ENCODE data around the gene AK4. TPM values are rescaled to one million over a fixed set of nuclear protein-coding genes. Genes with fewer than 3 reads are reported as not detected.

The AK4 gene
- total RNA-seq, 2 donors from 2014 or later, result 68.3 to 86.5 TPM

DNA sequence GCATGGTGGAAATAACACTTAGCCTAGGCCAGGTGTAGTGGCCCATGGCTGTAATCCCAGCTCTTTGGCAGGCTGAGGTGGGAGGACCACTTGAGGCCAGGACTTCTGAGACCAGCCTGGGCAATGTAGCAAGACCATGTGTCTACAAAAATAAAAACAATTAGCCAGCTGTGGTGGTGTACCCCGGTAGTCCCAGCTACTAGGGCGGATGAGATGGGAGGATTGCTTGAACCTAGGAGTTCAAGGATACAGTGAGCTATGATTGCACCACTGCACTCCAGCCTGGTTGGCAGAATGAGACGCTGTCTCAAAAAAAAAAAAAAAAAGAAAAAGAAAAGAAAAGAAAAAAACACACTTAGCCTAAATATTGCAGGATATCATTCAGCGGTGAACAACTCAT, 20.9 kb downstream of the AK4 start:
- DNase-seq (ENCODE audit: low spot score), result no peak
- intact Hi-C loops (cut with DNase I), result no loop called here

DNA sequence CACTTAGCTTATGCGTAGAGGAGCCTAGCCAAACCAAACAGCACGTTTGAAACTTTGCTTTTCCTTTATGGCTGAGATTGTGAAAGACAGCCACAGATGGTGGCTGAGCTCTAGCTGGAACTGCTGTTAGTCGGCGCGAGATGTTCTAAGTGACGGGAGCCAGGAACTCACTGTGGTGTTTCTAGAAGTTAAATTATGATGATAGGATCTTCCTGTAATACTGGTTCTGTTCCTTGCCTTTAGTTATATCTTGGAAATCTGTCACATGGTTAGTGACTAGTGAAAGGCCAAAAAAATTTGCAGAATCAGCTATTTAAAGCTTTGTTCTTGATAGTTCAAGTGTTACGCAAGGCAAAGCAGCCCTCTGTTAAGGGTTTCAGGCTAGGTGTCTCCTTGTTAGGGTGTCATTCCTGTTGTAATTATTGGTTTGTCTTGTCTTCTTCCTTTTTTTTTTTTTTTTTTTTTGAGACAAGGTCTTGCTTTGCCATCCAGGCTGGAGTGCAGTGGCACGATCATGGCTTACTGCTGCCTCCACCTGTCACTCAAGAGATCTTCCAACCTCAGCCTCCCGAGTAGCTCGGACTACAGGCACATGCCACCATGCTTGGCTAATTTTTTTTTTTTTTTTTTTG, 22.6 kb downstream of the AK4 start:
- DNase-seq (ENCODE audit: low spot score), result peak; percentile 82
- intact Hi-C loops (cut with DNase I), result no loop called here

- intact Hi-C loops (cut with DNase I), result no loop called here
- no peak for DNase-seq (ENCODE audit: low spot score)
These were observed 25.1 kb downstream of the AK4 start for GRCh38 chr1:65172936-65173690.

- intact Hi-C loops (cut with DNase I), result no loop called here
- DNase-seq (ENCODE audit: low spot score), result peak; percentile 86
These were observed 26.6 kb downstream of the AK4 start for GRCh38 chr1:65174585-65174984.

GRCh38 chr1:65175171-65176055, 27.4 kb downstream of the AK4 start:
- DNase-seq (ENCODE audit: low spot score), result peak; percentile 50
- intact Hi-C loops (cut with DNase I), result no loop called here

DNA sequence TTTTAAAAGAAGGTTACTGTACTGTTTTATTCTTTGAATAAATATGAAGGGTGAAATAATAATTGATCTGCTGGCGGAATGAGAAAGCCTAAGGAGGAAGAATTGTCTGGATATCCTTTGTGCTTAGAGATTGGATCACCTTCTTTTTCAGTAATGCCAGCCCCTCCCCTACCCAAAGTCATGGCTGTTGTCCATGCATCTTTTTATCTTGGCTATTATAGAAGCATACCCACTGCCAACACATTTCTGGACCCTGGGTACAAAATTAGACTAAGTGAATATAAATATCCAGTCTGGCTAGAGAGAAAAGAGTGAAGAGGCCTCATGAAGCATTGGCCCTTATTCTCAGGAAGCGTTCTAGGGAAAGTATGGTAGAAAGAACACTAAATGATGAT, 28.1 kb downstream of the AK4 start:
- intact Hi-C loops (cut with DNase I), result no loop called here

GRCh38 chr1:65176591-65176990, 28.6 kb downstream of the AK4 start:
- intact Hi-C loops (cut with DNase I), result no loop called here
- no peak for DNase-seq (ENCODE audit: low spot score)

More for the DNA sequence above, 28.1 kb downstream of the AK4 start:
- DNase-seq (ENCODE audit: low spot score), result no peak

GRCh38 chr1:65177457-65177856, 29.5 kb downstream of the AK4 start:
- intact Hi-C loops (cut with DNase I), result no loop called here
- DNase-seq (ENCODE audit: low spot score), result no peak

DNA sequence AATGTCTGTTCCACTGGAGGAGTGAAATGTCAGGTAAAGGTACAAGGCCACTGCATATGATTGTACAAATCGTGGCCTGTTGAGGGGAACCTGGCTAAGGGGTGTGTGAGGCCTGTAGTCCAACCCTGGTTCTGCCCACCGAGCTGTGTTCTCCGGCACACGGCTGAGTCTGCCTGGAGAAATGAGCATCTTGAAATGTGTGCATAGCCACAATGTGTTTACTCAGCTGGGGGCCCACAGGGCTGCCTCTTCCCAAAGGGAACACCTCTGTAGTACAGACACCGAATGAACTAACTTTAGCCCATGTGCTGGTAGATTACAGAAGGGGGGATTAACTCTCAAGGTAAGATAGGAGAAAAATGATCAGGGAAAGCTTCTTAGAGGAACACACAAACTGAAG, 30.2 kb downstream of the AK4 start:
- DNase-seq (ENCODE audit: low spot score), result no peak
- intact Hi-C loops (cut with DNase I), result no loop called here

DNA sequence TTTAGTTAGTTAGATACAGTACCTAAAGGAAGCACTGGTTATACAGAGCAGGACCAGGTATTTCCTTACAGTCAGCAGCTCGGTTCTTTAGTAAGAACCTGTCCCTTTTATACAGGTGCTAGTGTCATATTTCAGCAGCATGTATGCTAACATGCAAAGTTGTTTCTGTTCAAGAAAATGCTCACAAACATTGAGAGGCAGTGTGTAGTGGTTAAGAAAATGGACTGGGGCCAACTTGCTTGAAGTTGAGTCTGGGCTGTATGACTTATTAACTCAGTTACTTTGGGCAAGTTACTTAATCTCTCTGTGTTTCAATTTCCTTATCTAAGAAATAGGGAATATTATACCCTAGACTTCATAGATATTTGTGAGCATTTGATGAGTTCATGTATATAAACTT, 31.1 kb downstream of the AK4 start:
- intact Hi-C loops (cut with DNase I), result no loop called here
- no peak for DNase-seq (ENCODE audit: low spot score)

DNA sequence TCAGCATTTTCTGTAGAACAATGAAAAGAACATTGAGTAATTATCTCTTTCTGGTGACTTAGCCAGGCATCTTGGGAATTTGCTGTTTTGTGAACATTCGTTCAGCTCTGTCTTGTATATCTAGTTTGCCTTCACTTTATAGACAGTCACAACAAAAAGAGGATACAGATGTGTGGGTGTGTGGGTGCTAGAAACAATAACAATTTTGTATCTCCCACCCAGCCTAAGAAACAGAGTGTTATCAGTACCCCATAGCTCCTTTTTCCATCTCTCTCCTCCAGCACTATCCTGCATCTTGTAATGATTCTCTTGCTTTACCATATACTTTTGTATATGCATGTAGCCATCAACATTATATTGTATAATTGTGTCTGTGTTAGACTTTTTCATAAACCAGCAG, 33.0 kb downstream of the AK4 start:
- intact Hi-C loops (cut with DNase I), result no loop called here

DNA sequence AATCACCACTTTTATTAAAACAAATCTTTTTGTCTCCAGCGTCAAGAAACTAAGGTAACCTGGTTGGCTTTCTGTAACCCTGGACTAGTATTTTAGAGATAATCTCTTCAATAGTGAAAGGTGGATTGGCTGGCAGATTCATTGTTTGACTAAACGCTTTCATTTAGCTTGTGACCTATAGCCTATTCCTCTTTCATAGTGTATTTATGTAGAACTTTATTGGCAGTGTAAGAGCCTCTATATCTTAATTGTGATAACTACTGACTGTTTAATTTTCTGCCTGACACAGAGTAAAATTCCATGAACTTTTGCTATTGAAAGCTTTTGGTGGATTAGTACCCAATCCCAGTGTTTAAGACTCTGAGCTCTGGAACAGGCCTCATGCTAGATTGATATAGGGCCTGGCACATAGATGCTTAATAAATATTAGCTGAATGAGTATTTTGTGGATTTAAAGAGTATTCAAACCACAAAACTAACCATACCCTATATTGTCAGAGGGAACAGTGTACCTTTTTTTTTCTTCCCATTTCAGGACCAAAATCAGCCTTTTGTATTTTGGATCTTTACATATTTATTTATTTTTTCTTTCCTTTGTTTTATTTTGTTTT, 34.8 kb downstream of the AK4 start:
- no peak for DNase-seq (ENCODE audit: low spot score)
- intact Hi-C loops (cut with DNase I), result no loop called here

More for the DNA sequence above, 33.0 kb downstream of the AK4 start:
- DNase-seq (ENCODE audit: low spot score), result no peak

DNA sequence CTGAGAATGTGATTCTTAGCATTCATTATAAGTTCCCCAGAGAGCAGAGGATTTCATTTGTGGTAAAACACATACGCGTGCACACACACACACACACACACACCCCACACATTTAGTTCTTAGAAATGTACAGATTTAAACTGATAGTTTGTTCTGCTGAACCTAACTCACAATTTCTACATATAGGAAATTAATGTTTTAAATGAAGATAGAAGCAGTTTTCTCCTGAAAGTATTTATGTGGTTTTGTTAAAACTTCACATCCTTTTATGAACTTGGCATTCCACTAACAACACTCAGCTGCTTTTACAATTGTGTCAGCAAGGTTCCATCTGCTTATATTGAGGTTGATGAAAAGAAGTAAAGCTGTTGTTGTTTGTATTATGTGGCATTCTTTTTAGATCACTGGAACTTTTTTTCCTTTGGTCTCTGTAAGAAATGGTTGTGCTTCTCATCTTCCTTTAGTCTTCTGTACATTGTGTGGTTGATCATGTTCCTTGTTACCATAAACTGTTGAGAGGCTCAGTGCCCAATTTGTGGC, 41.6 kb downstream of the AK4 start:
- no peak for DNase-seq (ENCODE audit: low spot score)
- intact Hi-C loops (cut with DNase I), result no loop called here

GRCh38 chr1:65190229-65190628, 42.2 kb downstream of the AK4 start:
- intact Hi-C loops (cut with DNase I), result no loop called here
- DNase-seq (ENCODE audit: low spot score), result no peak

DNA sequence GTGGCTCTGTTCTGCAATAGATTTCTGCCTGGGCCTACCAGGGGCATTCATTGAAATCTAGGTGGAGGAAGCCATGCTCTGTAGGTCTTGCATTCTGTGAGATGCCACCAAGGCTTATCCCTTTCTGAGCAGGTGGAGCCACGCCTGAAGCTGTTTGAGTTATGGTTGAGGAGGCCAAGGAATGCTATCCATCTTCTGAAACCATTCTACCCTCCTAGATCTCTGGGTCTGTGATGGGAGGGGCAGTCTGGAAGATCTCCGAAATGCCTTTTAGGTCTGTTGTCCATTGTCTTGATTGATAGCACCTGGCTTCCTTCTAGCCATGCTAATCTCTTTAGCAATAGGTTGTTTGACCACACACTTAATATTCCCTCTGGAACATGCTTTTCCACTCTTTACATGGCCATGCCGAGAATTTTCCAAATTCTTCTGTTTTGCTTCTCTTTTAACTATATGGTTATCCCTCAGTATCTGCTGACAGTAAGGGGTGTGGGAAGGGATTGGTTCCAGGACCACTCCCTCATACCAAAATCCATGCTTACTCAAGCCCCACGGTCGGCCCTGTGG, 45.2 kb downstream of the AK4 start:
- intact Hi-C loops (cut with DNase I), result no loop called here

GRCh38 chr1:65195495-65196417, 47.8 kb downstream of the AK4 start:
- DNase-seq (ENCODE audit: low spot score), result no peak
- intact Hi-C loops (cut with DNase I), result no loop called here

More for the DNA sequence above, 45.2 kb downstream of the AK4 start:
- no peak for DNase-seq (ENCODE audit: low spot score)

- no peak for DNase-seq (ENCODE audit: low spot score)
- intact Hi-C loops (cut with DNase I), result no loop called here
These were observed 48.9 kb downstream of the AK4 start for GRCh38 chr1:65196926-65197325.

DNA sequence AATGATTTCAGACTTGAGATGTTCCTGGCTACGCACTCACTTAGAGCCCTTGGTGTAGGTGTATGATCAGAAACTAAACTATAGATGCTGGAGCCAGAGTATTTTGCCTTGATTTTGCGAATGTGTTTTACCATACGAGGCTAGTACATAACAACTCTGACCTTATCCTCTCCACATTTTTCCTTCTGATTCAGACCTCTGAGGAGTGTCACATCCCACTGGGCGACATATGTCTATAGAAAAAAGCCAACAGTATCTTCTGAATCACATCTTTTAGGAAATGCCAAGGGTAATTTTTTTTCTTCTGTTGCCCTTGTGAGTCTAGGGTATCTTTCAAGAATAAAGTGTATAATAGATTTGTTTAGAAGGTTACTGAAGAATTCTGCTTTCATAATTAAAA, 49.6 kb downstream of the AK4 start:
- DNase-seq (ENCODE audit: low spot score), result no peak
- intact Hi-C loops (cut with DNase I), result no loop called here

Data from posterior vena cava (tissue), 2 donors.